GM12878 (cell line): ENCODE results near the gene FAM193B. TPM values are rescaled to one million over a fixed set of nuclear protein-coding genes. Genes with fewer than 3 reads are reported as not detected.
A peak's percentile ranks its signal among the peaks of the same experiment; 100 is the strongest.

Source experiments
- ATAC-seq: fragments of 200-7000 bp; cut with Tn5 transposase; 3 replicates; pipeline ENCODE4 v1.9.1; 2020; ENCODE audit warnings: mild to moderate bottlenecking, moderate library complexity
- BruUV-seq: library from RNA; stranded (reverse); fragments of 400-500 nt; replicated peaks from 2 replicates; lab custom pipeline; 2021; lab: Mats Ljungman, UMichigan
- CTCF ChIA-PET: fragments of 300-600 bp; sonication (Branson Sonifier 250); formaldehyde crosslinking; extraction: SDS; loops from one replicate; lab custom pipeline; 2021; ENCODE audit warnings: inconsistent platforms; lab: Yijun Ruan, JAX
- POLR2A ChIA-PET: fragments of 350-600 bp; formaldehyde crosslinking; extraction: SDS; loops from one replicate; lab custom pipeline; 2021; ENCODE audit warnings: inconsistent platforms; lab: Charles Lee
- RAD21 ChIA-PET: fragments of 300-600 bp; sonication (Branson Sonifier 250); formaldehyde crosslinking; loops from one replicate; lab custom pipeline; 2023; ENCODE audit warnings: antibody characterized with exemption; ENCODE audit not compliant: unreplicated experiment; lab: Charles Lee
- SMC1A ChIA-PET: fragments of 300-600 bp; sonication (Branson Sonifier 250); formaldehyde crosslinking; loops from one replicate; lab custom pipeline; 2023; ENCODE audit not compliant: unreplicated experiment, uncharacterized antibody; lab: Charles Lee
- DNase-seq: peaks from one replicate; pipeline ENCODE4 v3.0.0-alpha.2; 2011; ENCODE audit warnings: low read depth, low spot score
- FAIRE-seq: peaks from 3 replicates; lab custom pipeline; 2011; peaks lifted over from hg19 to GRCh38; lab: Jason Lieb, UNC
- H2AFZ ChIP-seq: 2 replicates; pipeline ENCODE4 v1.6.0; 2011; ENCODE audit warnings: low read depth, low read length, control low read depth; ENCODE audit not compliant: control insufficient read depth
- H3K27ac ChIP-seq: 2 replicates; pipeline ENCODE4 v1.5.1; 2011; ENCODE audit warnings: control low read depth; ENCODE audit not compliant: control insufficient read depth, insufficient read depth
- H3K27me3 ChIP-seq, 2 experiments: replicated peaks in 1 of 2; 2 replicates each; pipeline versions ENCODE4 v1.6.0 to v1.6.1; 2011; ENCODE audit warnings: low read length in 1 of 2; ENCODE audit not compliant: control insufficient read depth in 2 of 2, insufficient read depth in 2 of 2
- H3K36me3 ChIP-seq, 2 experiments: 2 replicates each; pipeline ENCODE4 v1.5.1; 2011; ENCODE audit warnings: low read length in 1 of 2; ENCODE audit not compliant: control insufficient read depth in 2 of 2, insufficient read depth in 2 of 2
- H3K4me1 ChIP-seq: 2 replicates; pipeline ENCODE4 v1.6.1; 2011; ENCODE audit warnings: mild to moderate bottlenecking, low read length, moderate library complexity, mixed read lengths; ENCODE audit not compliant: control insufficient read depth, insufficient read depth
- H3K4me2 ChIP-seq: 2 replicates; pipeline ENCODE4 v1.6.0; 2011; ENCODE audit warnings: control low read depth; ENCODE audit not compliant: control insufficient read depth, insufficient read depth
- H3K4me3 ChIP-seq: fragments of 200-600 bp; sonication (generic); 2 replicates; pipeline ENCODE4 v1.5.1; 2016
- H3K79me2 ChIP-seq: 2 replicates; pipeline ENCODE4 v1.6.0; 2011; ENCODE audit warnings: low read length; ENCODE audit not compliant: control insufficient read depth, insufficient read depth
- H3K9ac ChIP-seq: 2 replicates; pipeline ENCODE4 v1.8.0; 2011; ENCODE audit warnings: low read length, control low read depth, mixed read lengths; ENCODE audit not compliant: control insufficient read depth, insufficient read depth
- H3K9me3 ChIP-seq: replicated peaks from 3 replicates; pipeline ENCODE4 v1.5.1; 2011; ENCODE audit warnings: mild to moderate bottlenecking, low read length; ENCODE audit not compliant: control insufficient read depth, insufficient read depth
- H4K20me1 ChIP-seq: 2 replicates; pipeline ENCODE4 v1.6.0; 2011; ENCODE audit not compliant: control insufficient read depth, insufficient read depth
- CHD4 ChIP-seq: fragments of 200-600 bp; sonication (generic); IDR thresholded peaks from 2 replicates; pipeline ENCODE4 v1.6.1; 2016; ENCODE audit warnings: mild to moderate bottlenecking
- HDGF ChIP-seq: fragments of 450-650 bp; IDR thresholded peaks from 2 replicates; pipeline ENCODE4 v1.6.1; 2016; ENCODE audit warnings: antibody characterized with exemption
- IRF5 ChIP-seq: fragments of 450-650 bp; IDR thresholded peaks from 2 replicates; pipeline ENCODE4 v1.6.1; 2017; ENCODE audit warnings: borderline replicate concordance
- NFXL1 ChIP-seq: fragments of 450-650 bp; IDR thresholded peaks from 2 replicates; pipeline ENCODE4 v1.6.1; 2017; ENCODE audit warnings: antibody characterized with exemption, mild to moderate bottlenecking, borderline replicate concordance
- NR2F1 ChIP-seq: fragments of 450-650 bp; conservative IDR thresholded peaks from 2 replicates; pipeline ENCODE4 v1.6.1; 2017; ENCODE audit warnings: mild to moderate bottlenecking
- PML ChIP-seq: IDR thresholded peaks from 2 replicates; pipeline ENCODE4 v1.6.1; 2012; ENCODE audit warnings: low read length, inconsistent platforms
- POU2F2 ChIP-seq: IDR thresholded peaks from 3 replicates; pipeline ENCODE4 v1.6.1; 2011; ENCODE audit warnings: low read depth, mild to moderate bottlenecking, low read length, borderline replicate concordance
- RAD51 ChIP-seq: fragments of 450-650 bp; IDR thresholded peaks from 2 replicates; pipeline ENCODE4 v1.6.1; 2016; ENCODE audit warnings: moderate library complexity, mild to moderate bottlenecking, inconsistent platforms
- SPI1 ChIP-seq: IDR thresholded peaks from 2 replicates; pipeline ENCODE4 v1.6.1; 2011; ENCODE audit warnings: low read depth, mild to moderate bottlenecking, low read length, moderate library complexity, borderline replicate concordance; ENCODE audit not compliant: insufficient read depth
- SREBF2 ChIP-seq: IDR thresholded peaks from 2 replicates; pipeline ENCODE4 v1.6.1; 2012; ENCODE audit warnings: mild to moderate bottlenecking, low read length
- TCF7 ChIP-seq: IDR thresholded peaks from 2 replicates; pipeline ENCODE4 v1.6.1; 2014; ENCODE audit warnings: antibody characterized with exemption, borderline replicate concordance
- WGBS: methylation state at CpG from one replicate; pipeline ENCODE4 v1.1.6; 2016; ENCODE audit warnings: low lambda C conversion rate; ENCODE audit not compliant: insufficient replicate concordance, insufficient coverage; ENCODE audit errors: missing lambda C conversion rate; 5-methylcytosine and 5-hydroxymethylcytosine counted together
- in situ Hi-C: fragments of 300-500 bp; cut with MboI; formaldehyde crosslinking; loops from 9 replicates; pipeline ENCODE4 v1.14.3; 2018; ENCODE audit warnings: mixed read lengths
- intact Hi-C: fragments of 100-400 bp; cut with micrococcal nuclease; formaldehyde crosslinking; loops from one replicate; pipeline ENCODE4 v1.14.2; 2022; ENCODE audit not compliant: unreplicated experiment
- polyA plus RNA-seq, 11 experiments: library from polyadenylated mRNA; depleted of rRNA in 4 of 11; unstranded in 6 of 11; stranded (reverse) in 5 of 11; fragments of >200 nt; fragmentation: Nextera tagmentation in 4 of 11; fragmentation: Illumina TruSeq in 1 of 11; extraction: Ambion mirVana in 4 of 11; extraction: Trizol in 1 of 11; gene quantifications; 1 replicate in 1 of 11; 2 replicates in 10 of 11; pipeline versions ENCODE4 v1.2.1 to v1.2.3, GENCODE V29; 2011 to 2016; ENCODE audit warnings: inconsistent platforms in 2 of 11, missing spikeins in 2 of 11, low read depth in 1 of 11
- total RNA-seq, 4 experiments: library from RNA; depleted of rRNA in 3 of 4; stranded (reverse); fragments of >200 nt in 3 of 4; fragmentation: Illumina TruSeq in 1 of 4; extraction: Trizol in 1 of 4; gene quantifications; 2 replicates each; pipeline versions ENCODE4 v1.2.1 to v1.2.3, GENCODE V29; 2013 to 2021

FAM193B gene
- total and polyA plus RNA-seq, 10 of the 15 experiments (the other 5 are each of a cell fraction or from before 2014, with no cell fraction given) = 3.3 to 47.0 (median 25.1) TPM

- no peak overlapping the region for H3K4me2 ChIP-seq
- H3K4me1 ChIP-seq = peaks cover 5% of the 10 kb centered on the region
- no peak overlapping the region for H3K27ac ChIP-seq
- no peak for FAIRE-seq
- TF ChIP-seq TCF7 = no peak
- no peak for TF ChIP-seq PML
- no peak for TF ChIP-seq HDGF
- no peak for TF ChIP-seq SREBF2
- intact Hi-C loops = no loop called here
- no peak overlapping the region for H2AFZ ChIP-seq
- H3K27me3 ChIP-seq = no peaks in the 10 kb centered on the region
- POLR2A ChIA-PET = no interaction called here
- no peaks in the 10 kb centered on the region; the same call in 2 of the 3 replicates for H3K9me3 ChIP-seq
- 40% methylated on average over 5 of the region's 5 CpGs for WGBS
- no peak overlapping the region for H3K9ac ChIP-seq
- RAD21 ChIA-PET = no interaction called here
- SMC1A ChIA-PET = interaction anchor here (1.3 kb wide), 1 partner anchor 12 kb away, joined by 3 read pairs; no protein-coding TSS in a partner anchor
- no peak overlapping the region for H3K4me3 ChIP-seq
- in situ Hi-C loops = no loop called here
- H4K20me1 ChIP-seq = no peaks in the 10 kb centered on the region
- no TSS peak for BruUV-seq
- H3K36me3 ChIP-seq = no peaks in the 10 kb centered on the region
- no peak for ATAC-seq
- H3K79me2 ChIP-seq = peaks cover 15% of the 10 kb centered on the region
- CTCF ChIA-PET = no interaction called here
- no peak for DNase-seq
Observed at GRCh38 chr5:177557796-177558195, 3.4 kb upstream of the FAM193B start.

GRCh38 chr5:177557041-177557647, 2.8 kb upstream of the FAM193B start:
- RAD21 ChIA-PET = no interaction called here
- 24% methylated on average over 4 of the region's 4 CpGs for WGBS
- intact Hi-C loops = no loop called here
- DNase-seq (no peak), ATAC-seq (no peak), FAIRE-seq (no peak)
- H2AFZ ChIP-seq = no peak overlapping the region
- H3K4me1 ChIP-seq = peaks cover 8% of the 10 kb centered on the region
- no peaks in the 10 kb centered on the region for H3K36me3 ChIP-seq
- H3K79me2 ChIP-seq = peaks cover 20% of the 10 kb centered on the region
- CTCF ChIA-PET = no interaction called here
- POLR2A ChIA-PET = no interaction called here
- no peaks in the 10 kb centered on the region; the same call in 2 of the 3 replicates for H3K9me3 ChIP-seq
- in situ Hi-C loops = no loop called here
- SMC1A ChIA-PET = no interaction called here
- no peak overlapping the region for H3K4me2 ChIP-seq
- no peak overlapping the region for H3K9ac ChIP-seq
- H3K27me3 ChIP-seq = no peaks in the 10 kb centered on the region
- no TSS peak for BruUV-seq
- H3K4me3 ChIP-seq = no peak overlapping the region
- no peaks in the 10 kb centered on the region; the same call in 1 of the 2 replicates for H4K20me1 ChIP-seq
- TF ChIP-seq IRF5 (no peak), NFXL1 (no peak), CHD4 (no peak), NR2F1 (no peak), POU2F2 (no peak), SPI1 (no peak), RAD51 (peak; percentile 56; the same call in 1 of the 2 replicates)
- H3K27ac ChIP-seq = no peak overlapping the region
